Peyer's patch (tissue), 4 donors: ENCODE measurements around the gene NAALADL1.

Experiments used
- POLR2A ChIP-seq, 2 donors: fragments of 450-650 bp; IDR thresholded peaks; one replicate each; pipeline ENCODE4 v1.5.1; 2017; ENCODE audit warnings: antibody characterized with exemption in 2 of 2, mild to moderate bottlenecking in 2 of 2, moderate library complexity in 2 of 2
- TF ChIP-seq, protein P1 (sequence below), 6 experiments: fragments of 450-650 bp in 4 of 6; fragments of 200-600 bp in 2 of 6; sonication (generic) in 1 of 6; IDR thresholded peaks; one replicate each; pipeline ENCODE4 v1.5.1; 2017 to 2019; ENCODE audit warnings: antibody characterized with exemption in 6 of 6, mild to moderate bottlenecking in 3 of 6, moderate library complexity in 1 of 6

DNA sequence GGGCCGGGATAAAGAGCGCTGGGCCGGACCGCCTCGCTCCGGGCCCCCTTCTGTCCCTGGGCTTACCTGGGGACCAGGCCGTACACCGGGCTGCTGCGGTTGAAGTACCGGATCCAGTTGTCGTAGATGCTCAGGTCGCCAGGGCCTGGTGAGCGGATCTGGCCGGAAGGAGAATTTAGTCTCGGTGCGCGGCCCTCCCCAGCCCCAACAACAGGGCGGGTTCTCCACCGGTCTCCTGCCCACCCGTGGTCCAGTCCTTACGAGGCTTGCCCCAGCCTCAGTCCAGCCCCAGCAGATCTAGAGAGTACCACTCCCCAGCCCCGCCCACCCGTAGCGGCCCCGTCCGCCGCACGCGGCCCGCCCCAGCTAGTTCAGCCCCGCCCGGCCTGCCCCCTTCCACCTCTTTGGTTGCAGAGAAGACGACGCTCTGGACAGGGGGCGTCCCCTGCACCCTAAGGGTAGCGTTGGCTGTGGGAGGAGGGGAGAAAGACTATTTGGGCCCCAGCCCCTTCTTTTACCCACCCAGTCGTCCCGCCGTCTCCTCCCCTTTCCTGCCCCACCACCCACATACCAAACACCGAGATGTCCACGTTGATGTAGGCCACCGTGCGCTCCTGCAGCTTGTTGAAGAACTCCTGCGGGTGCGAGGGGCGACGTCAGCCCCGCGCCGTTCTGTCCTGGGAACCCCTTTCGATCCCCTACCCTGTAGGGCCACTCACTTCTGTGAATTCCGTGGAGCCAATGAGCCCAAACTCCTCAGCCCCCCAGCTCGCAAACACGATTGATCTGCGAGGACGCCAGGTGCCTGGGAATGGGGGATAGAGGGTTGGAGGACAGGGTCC lies 10.6 kb downstream of the NAALADL1 start:
- TF ChIP-seq, protein P1, sequence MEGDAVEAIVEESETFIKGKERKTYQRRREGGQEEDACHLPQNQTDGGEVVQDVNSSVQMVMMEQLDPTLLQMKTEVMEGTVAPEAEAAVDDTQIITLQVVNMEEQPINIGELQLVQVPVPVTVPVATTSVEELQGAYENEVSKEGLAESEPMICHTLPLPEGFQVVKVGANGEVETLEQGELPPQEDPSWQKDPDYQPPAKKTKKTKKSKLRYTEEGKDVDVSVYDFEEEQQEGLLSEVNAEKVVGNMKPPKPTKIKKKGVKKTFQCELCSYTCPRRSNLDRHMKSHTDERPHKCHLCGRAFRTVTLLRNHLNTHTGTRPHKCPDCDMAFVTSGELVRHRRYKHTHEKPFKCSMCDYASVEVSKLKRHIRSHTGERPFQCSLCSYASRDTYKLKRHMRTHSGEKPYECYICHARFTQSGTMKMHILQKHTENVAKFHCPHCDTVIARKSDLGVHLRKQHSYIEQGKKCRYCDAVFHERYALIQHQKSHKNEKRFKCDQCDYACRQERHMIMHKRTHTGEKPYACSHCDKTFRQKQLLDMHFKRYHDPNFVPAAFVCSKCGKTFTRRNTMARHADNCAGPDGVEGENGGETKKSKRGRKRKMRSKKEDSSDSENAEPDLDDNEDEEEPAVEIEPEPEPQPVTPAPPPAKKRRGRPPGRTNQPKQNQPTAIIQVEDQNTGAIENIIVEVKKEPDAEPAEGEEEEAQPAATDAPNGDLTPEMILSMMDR (IDR thresholded peaks at IDR 0.05) = no peak
- no peak for TF ChIP-seq POLR2A (IDR thresholded peaks at IDR 0.05)
